Muscle of arm (tissue), 12 donors: ENCODE measurements around the gene CCRL2. TPM values are rescaled to one million over a fixed set of nuclear protein-coding genes. Genes with fewer than 3 reads are reported as not detected.
"Not testable (repeated sequence)": the region's sequence is repeated elsewhere in the genome, so short reads cannot be mapped to it uniquely, and the experiment has no call there.

Source experiments
- DNase-seq: peaks from one replicate; pipeline ENCODE4 v3.0.0-alpha.2; 2013
- polyA plus RNA-seq, 12 donors: library from polyadenylated mRNA; unstranded; fragments of 120-200 nt; gene quantifications; one replicate each; pipeline ENCODE4 v1.2.1, GENCODE V29; 2013; ENCODE audit not compliant: insufficient read length in 12 of 12

CCRL2 gene
- polyA plus RNA-seq, 12 donors, result 0.27 to 0.83 (median 0.53) TPM; not detected in 2

GRCh38 chr3:46378426-46378942 lies 28.6 kb upstream of the CCRL2 start:
- peak; percentile 32 for DNase-seq

- DNase-seq, result no peak
Observed at GRCh38 chr3:46380471-46381221, 26.4 kb upstream of the CCRL2 start.

- DNase-seq, result no peak
Observed at GRCh38 chr3:46381625-46382024, 25.4 kb upstream of the CCRL2 start.

- no peak for DNase-seq
Observed at GRCh38 chr3:46383211-46383950, 23.7 kb upstream of the CCRL2 start.

- DNase-seq, result no peak
Observed at GRCh38 chr3:46383951-46384330, 23.1 kb upstream of the CCRL2 start.

GRCh38 chr3:46386205-46386604 lies 20.9 kb upstream of the CCRL2 start:
- DNase-seq, result no peak

- DNase-seq, result not testable (repeated sequence)
Observed at GRCh38 chr3:46388847-46389246, 18.2 kb upstream of the CCRL2 start.

- no peak for DNase-seq
Observed at GRCh38 chr3:46389306-46389705, 17.8 kb upstream of the CCRL2 start.

GRCh38 chr3:46391526-46391925 lies 15.5 kb upstream of the CCRL2 start:
- not testable (repeated sequence) for DNase-seq

- no peak for DNase-seq
Observed at GRCh38 chr3:46393011-46393410, 14.0 kb upstream of the CCRL2 start.

- no peak for DNase-seq
Observed at GRCh38 chr3:46393554-46394434, 13.3 kb upstream of the CCRL2 start.

GRCh38 chr3:46395210-46395661 lies 11.8 kb upstream of the CCRL2 start:
- DNase-seq, result no peak

- DNase-seq, result no peak
Observed at GRCh38 chr3:46395766-46396530, 11.1 kb upstream of the CCRL2 start.

GRCh38 chr3:46397111-46397510 lies 9.9 kb upstream of the CCRL2 start:
- no peak for DNase-seq

- DNase-seq, result no peak
Observed at GRCh38 chr3:46398186-46398955, 8.7 kb upstream of the CCRL2 start.

- DNase-seq, result no peak
Observed at GRCh38 chr3:46399098-46399497, 8.0 kb upstream of the CCRL2 start.

- no peak for DNase-seq
Observed at GRCh38 chr3:46399557-46399956, 7.5 kb upstream of the CCRL2 start.

- no peak for DNase-seq
Observed at GRCh38 chr3:46400000-46400734, 6.9 kb upstream of the CCRL2 start.

GRCh38 chr3:46400846-46401245 lies 6.2 kb upstream of the CCRL2 start:
- DNase-seq, result no peak

GRCh38 chr3:46401579-46401978 lies 5.5 kb upstream of the CCRL2 start:
- no peak for DNase-seq
